Gastroesophageal sphincter (tissue), 4 donors: ENCODE results near the gene ANKS1A. TPM values are rescaled to one million over a fixed set of nuclear protein-coding genes. Genes with fewer than 3 reads are reported as not detected.

Experiments
- ATAC-seq: fragments of 150-250 bp; one replicate; pipeline ENCODE4 v1.9.1; 2016; ENCODE audit warnings: mild to moderate bottlenecking, moderate library complexity
- H3K27ac ChIP-seq, 4 donors: fragments of 200-600 bp; sonication (generic) in 3 of 4; 1 replicate in 3 of 4; 2 replicates in 1 of 4; pipeline ENCODE4 v1.5.1; 2016 to 2019
- H3K27me3 ChIP-seq: fragments of 200-600 bp; sonication (generic); one replicate; pipeline ENCODE4 v1.5.1; 2019
- H3K36me3 ChIP-seq, 2 donors: fragments of 200-600 bp; sonication (generic); one replicate each; pipeline ENCODE4 v1.5.1; 2019; ENCODE audit warnings: control low read depth in 1 of 2
- H3K4me1 ChIP-seq, 3 donors: fragments of 200-600 bp; sonication (generic); 1 replicate in 2 of 3; 2 replicates in 1 of 3; pipeline ENCODE4 v1.5.1; 2016 to 2019; ENCODE audit warnings: control low read depth in 2 of 3
- H3K4me3 ChIP-seq, 2 donors: fragments of 200-600 bp; sonication (generic); one replicate each; pipeline ENCODE4 v1.5.1; 2019; ENCODE audit warnings: mild to moderate bottlenecking in 1 of 2, moderate library complexity in 1 of 2
- H3K9me3 ChIP-seq, 3 donors: fragments of 200-600 bp; sonication (generic); one replicate each; pipeline ENCODE4 v1.5.1; 2017 to 2019; ENCODE audit warnings: control low read depth in 2 of 3
- EP300 ChIP-seq: sonication (generic); formaldehyde crosslinking; IDR thresholded peaks from one replicate; pipeline ENCODE4 v1.6.1; 2017; ENCODE audit warnings: antibody characterized with exemption, mild to moderate bottlenecking
- POLR2A ChIP-seq, 2 donors: fragments of 450-650 bp; IDR thresholded peaks; one replicate each; pipeline ENCODE4 v1.6.1; 2017; ENCODE audit warnings: antibody characterized with exemption in 2 of 2, mild to moderate bottlenecking in 2 of 2, moderate library complexity in 1 of 2
- POLR2AphosphoS5 ChIP-seq: sonication (generic); formaldehyde crosslinking; IDR thresholded peaks from one replicate; pipeline ENCODE4 v1.6.1; 2017; ENCODE audit warnings: antibody characterized with exemption
- WGBS, 2 donors: methylation state at CpG; one replicate each; pipeline ENCODE4 v1.1.5; 2018; ENCODE audit warnings: low coverage in 1 of 2; 5-methylcytosine and 5-hydroxymethylcytosine counted together
- total RNA-seq, 4 donors: library from RNA; depleted of rRNA; stranded (reverse); fragments of >200 nt; gene quantifications; one replicate each; pipeline ENCODE4 v1.1.0, GENCODE V29; 2016
- TF ChIP-seq, protein P1 (sequence below), 4 experiments: fragments of 200-600 bp in 2 of 4; fragments of 450-650 bp in 2 of 4; sonication (generic) in 1 of 4; IDR thresholded peaks; one replicate each; pipeline ENCODE4 v1.5.1; 2017 to 2019; ENCODE audit warnings: antibody characterized with exemption in 4 of 4, mild to moderate bottlenecking in 2 of 4, moderate library complexity in 2 of 4

Gene ANKS1A
- total RNA-seq, 4 donors from 2014 or later, result 52.0 to 135 (median 88.4) TPM

DNA sequence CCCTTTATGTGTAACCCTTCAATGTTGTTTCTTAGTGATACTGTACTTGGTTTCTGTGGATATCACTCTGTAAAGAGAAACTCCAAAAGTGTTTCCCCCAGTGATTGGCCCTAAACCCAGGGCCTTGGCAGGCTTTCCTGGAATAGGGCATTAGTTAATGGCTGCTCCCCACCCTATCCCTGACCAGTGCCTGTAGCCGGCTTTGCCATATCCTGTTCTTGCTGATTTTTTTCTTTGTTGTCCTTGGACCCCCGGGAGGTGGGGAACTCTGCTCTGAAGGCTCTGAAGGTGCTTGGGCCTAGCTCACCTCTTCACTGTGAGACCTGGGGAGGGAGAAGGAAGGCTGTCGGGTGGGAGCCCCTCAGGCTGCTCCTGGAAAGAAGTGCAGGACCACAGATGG lies 131.9 kb downstream of the ANKS1A start:
- Histone ChIP-seq H3K4me3 (peak overlapping the region; percentile 69 to 76), H3K9me3 (no peaks in the 10 kb centered on the region), H3K36me3 (no peaks in the 10 kb centered on the region), H3K27ac (peak overlapping the region; percentile 97 to 99 (median 98)), H3K27me3 (no peaks in the 10 kb centered on the region), H3K4me1 (peaks cover 20 to 84% (median 48%) of the 10 kb centered on the region in 3 donors)
- no CpG with 5 or more reads among the region's 3 CpGs for WGBS, 2 donors
- TF ChIP-seq, protein P1, sequence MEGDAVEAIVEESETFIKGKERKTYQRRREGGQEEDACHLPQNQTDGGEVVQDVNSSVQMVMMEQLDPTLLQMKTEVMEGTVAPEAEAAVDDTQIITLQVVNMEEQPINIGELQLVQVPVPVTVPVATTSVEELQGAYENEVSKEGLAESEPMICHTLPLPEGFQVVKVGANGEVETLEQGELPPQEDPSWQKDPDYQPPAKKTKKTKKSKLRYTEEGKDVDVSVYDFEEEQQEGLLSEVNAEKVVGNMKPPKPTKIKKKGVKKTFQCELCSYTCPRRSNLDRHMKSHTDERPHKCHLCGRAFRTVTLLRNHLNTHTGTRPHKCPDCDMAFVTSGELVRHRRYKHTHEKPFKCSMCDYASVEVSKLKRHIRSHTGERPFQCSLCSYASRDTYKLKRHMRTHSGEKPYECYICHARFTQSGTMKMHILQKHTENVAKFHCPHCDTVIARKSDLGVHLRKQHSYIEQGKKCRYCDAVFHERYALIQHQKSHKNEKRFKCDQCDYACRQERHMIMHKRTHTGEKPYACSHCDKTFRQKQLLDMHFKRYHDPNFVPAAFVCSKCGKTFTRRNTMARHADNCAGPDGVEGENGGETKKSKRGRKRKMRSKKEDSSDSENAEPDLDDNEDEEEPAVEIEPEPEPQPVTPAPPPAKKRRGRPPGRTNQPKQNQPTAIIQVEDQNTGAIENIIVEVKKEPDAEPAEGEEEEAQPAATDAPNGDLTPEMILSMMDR (IDR thresholded peaks at IDR 0.05), result no peak
- TF ChIP-seq EP300, result no peak
- TF ChIP-seq POLR2A (IDR thresholded peaks at IDR 0.05), result peak in 1 of 2 donors; percentile 13
- peak; percentile 51 for TF ChIP-seq POLR2AphosphoS5
- no peak for ATAC-seq

DNA sequence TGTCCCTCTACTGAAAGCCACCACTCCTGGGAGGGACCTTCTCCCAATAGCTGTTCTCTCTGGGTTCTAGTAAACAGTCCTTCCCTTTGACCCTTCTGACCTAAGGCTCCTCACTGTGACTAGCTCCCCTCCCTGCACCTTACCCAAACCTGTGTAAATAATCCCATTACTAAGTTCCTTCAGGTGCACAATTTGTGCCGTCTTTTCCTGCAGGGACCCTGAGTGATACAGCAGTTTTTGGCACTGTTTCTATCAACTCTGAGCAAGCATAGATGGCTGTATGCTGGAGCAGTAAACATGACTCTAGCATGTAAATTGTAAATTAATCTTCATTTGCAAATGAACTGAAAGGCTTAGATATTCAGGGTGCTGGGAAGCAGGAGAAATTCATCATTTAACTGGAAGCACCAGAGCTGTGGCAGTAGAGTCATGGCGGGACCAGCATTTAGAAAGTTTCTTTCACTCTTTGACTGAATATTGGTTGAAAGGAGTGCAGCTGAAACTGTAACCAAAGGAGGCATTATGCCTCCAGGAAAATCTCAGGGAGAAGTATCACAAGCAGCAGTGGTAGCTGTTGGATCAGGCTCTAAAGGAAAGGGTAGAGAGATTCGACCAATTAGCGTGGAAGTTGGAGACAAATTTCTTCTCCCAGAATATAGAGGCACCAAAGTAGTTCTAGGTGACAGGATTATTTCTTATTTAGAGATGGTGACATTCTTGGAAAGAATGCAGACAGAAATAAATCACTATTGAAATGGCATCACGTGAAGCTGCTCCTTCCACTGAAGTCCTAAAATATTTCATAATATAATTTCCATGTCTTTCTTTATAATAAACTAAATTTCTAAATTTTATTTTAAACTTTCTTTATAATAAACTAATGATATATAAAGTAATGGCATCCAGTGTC lies 134.3 kb downstream of the ANKS1A start:
- WGBS, 2 donors, result 40 to 46% methylated on average over 3 to 5 of the region's 5 CpGs
- H3K4me1 ChIP-seq, result peaks cover 37 to 98% (median 61%) of the 10 kb centered on the region in 3 donors
- H3K4me3 ChIP-seq, result peak overlapping the region; percentile 69 to 76
- H3K27ac ChIP-seq, result peak overlapping the region; percentile 97 to 99 (median 98)
- no peaks in the 10 kb centered on the region for H3K27me3 ChIP-seq
- no peaks in the 10 kb centered on the region for H3K36me3 ChIP-seq
- ATAC-seq, result no peak
- H3K9me3 ChIP-seq, result no peaks in the 10 kb centered on the region
- no peak for TF ChIP-seq POLR2A (IDR thresholded peaks at IDR 0.05)
- no peak for TF ChIP-seq POLR2AphosphoS5
- TF ChIP-seq EP300, result no peak
- TF ChIP-seq, protein P1 (IDR thresholded peaks at IDR 0.05), result no peak

DNA sequence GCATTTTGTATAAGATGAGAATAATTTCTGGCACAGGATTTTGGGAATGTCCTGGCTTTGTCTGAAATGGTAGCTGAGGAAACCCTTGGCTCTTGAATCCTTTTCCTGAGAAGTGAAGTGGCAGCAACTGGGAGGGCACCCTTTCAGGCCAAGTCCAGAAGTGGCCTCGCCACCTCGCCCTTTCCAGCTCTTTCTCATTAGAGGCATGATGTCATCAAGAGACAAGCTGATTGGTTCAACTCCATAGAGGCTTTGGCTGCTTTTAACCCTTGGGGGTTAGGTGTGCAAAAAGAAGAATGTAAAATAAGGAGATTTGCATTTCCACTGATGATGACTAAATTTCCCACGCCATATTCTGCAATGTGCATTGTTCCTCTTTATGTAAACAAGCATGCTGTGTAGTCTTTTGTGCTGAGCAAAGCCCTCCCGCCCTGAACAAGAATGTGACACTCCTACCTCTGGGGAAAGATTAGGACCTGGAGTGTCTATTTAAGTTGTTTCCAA lies 135.5 kb downstream of the ANKS1A start:
- Histone ChIP-seq H3K4me3 (peak overlapping the region; percentile 5 to 17), H3K9me3 (no peaks in the 10 kb centered on the region), H3K27me3 (no peaks in the 10 kb centered on the region), H3K36me3 (no peaks in the 10 kb centered on the region), H3K4me1 (peaks cover 38 to 100% (median 61%) of the 10 kb centered on the region in 3 donors), H3K27ac (peak overlapping the region; percentile 86 to 99 (median 98))
- no peak for TF ChIP-seq EP300
- TF ChIP-seq, protein P1 (IDR thresholded peaks at IDR 0.05), result peak in 1 of 4 experiments; percentile 32
- TF ChIP-seq POLR2AphosphoS5, result peak; percentile 31
- no peak for TF ChIP-seq POLR2A (IDR thresholded peaks at IDR 0.05)
- 5 to 22% methylated on average over 3 of the region's 4 CpGs for WGBS, 2 donors
- peak; percentile 77 for ATAC-seq

DNA sequence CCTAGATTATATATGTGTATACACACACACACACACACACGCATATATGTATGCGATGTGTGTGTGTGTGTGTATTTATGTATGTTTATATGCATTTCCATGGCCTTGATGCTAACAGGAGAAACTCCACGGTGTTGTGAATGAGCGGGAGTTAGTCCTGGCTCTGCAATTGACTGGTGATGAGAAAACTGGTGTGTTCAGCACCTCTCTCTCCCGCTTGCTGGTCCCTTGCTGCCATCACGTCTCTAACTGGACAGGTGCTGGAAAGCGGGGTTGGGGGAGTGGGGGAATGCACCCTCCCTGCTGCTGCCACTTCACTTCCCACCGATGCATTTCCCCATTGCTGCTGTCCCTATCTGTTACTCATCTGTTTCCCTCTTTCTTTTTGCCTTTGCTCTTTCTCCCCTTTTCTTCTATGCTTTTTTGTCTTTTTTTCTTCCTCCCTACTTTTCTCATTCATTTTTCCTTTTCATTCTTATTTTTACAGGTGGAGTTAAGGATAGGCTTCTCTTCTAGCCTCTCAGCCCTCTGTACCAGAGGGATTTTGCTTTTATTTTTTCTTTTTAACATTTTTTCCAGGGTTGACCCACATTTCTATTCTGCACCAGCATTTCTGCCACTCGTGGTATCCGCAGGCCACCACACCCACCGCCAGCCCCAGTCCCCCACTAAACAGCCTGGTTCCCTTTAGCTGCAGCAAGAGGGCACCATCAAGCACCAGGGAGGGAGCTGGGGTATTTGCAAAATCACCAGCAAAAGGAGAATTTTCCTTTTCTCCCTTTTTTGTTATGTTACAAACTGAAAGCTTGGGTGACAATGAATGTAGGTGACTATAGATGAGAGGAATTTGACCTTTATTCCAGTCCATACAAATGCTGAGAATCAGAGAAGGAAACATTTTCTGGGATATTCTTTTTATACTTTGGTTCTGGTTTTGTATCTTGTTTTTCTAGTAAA lies 136.5 kb downstream of the ANKS1A start:
- H3K9me3 ChIP-seq, result no peaks in the 10 kb centered on the region
- H3K27me3 ChIP-seq, result no peaks in the 10 kb centered on the region
- no peak for ATAC-seq
- no peaks in the 10 kb centered on the region for H3K36me3 ChIP-seq
- WGBS, 2 donors, result 15 to 38% methylated on average over 10 to 11 of the region's 11 CpGs
- peak overlapping the region; percentile 86 to 99 (median 98) for H3K27ac ChIP-seq
- TF ChIP-seq POLR2A (IDR thresholded peaks at IDR 0.05), result no peak
- TF ChIP-seq, protein P1 (IDR thresholded peaks at IDR 0.05), result peak in 3 of 4 experiments; percentile 19 to 67 (median 26)
- H3K4me3 ChIP-seq, result peak overlapping the region; percentile 14 to 17
- peaks cover 46 to 100% (median 66%) of the 10 kb centered on the region in 3 donors for H3K4me1 ChIP-seq
